Measurements from ENCODE around the gene ASB1.

ASB1 gene

DNA sequence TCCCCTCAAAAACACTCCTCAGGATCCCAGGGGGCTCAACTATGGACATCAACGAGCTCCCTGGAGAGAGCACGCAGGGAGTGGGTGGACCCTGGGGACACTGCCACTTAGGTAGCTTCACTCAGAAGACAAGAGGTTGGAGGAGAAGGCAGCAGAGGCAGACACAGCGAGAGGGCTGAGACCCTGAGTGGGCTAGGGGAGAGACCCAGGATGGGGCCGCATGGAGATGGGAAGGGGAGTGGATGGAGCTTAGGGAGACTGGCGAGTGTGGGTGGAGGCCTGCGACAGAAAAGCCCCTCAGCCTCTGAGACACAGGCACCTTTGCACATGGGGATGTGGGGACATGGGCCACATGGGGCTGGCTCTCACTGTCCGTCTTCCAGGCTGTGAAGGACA is 70.9 kb downstream of the ASB1 start:
- DNase-seq = no peak

DNA sequence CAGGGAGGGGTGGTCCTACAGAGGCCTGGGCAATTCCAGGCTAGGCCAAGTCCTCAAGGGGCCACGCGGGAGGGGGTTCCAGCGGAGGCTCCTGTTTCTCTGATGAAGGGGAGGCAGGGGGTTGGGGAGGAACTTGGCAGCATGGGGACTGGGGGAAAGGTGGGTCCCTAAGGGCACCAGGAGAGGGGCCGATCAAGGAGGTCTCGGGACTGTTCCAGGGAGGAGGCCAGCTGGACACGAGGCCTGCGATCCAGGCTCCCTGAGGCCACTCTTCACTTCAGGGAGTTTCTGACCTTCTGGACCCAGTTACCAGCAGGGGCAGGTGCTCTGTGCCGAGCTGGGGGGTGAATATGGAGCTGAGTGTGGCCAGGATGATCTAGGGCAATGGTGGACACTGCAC is 71.5 kb downstream of the ASB1 start:
- no peak for DNase-seq

DNA sequence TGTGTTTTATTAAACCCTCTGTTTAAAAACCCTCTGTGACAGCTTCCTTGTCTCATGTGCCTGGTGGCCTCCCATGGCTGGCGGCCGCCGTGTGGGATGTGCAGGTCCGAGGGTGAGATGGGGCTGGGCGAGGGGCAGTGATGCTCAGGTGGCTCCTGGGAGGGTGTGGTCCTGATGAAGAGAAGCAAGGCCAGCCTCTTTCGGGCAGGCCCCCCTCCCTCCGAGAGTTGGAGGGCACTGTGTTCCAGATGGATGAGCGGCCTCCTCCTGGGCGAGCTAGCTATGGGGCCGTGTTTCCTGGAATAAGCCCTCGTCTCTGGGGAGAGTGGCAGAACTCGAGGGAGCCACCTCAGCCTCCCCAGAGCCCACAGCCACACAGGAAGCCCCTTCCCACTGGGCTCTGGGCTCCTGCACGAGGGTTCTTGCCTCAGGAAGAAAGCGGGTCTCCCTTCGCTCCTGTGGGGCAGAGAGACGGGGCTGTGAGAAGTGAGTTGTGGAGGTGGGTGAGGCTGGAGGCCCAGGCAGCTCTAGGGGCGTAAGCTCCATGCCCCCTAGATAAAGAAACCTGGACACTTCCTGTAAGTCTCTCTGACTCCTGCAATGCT is 72.1 kb downstream of the ASB1 start:
- DNase-seq = no peak

DNA sequence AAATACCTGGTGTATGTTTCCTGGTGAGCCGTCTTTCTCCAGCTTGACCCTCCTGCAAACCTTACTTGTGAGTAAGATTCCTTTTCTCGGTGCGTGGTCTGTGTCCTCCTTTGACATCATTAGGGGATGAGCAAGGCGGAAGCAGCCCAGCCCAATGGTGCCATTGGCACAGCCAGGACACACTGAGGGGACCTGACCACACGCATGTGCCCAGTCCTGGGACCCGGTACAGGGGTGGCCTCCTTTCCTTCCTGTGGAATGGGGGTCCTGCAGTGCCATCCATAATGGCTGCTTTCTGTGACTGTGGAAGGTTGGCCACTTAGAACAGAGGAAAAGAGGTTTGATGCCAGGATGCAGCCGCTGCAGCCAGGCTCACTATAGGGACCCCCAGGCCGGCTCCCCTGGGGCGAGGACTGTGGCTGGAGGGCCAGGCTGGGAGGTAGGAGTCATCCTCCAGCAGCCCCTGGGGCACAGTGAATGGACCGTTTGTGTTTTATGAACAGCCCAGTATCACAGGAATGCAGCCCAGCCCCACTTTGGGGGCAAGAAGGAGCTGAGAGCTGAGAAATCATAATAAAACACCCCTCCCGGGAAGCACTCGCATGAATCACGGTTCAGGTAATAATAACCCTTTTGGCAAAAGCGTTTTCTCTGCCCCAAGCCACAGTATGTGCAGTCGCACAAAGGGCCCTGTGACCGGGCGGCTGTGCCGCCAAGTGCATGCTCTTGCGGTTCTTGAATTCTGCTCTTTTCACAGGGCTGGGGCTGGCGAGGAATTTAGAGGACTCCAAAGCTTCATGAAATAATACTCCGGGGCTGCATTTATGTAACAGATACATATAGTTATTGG is 73.2 kb downstream of the ASB1 start:
- no peak for DNase-seq

DNA sequence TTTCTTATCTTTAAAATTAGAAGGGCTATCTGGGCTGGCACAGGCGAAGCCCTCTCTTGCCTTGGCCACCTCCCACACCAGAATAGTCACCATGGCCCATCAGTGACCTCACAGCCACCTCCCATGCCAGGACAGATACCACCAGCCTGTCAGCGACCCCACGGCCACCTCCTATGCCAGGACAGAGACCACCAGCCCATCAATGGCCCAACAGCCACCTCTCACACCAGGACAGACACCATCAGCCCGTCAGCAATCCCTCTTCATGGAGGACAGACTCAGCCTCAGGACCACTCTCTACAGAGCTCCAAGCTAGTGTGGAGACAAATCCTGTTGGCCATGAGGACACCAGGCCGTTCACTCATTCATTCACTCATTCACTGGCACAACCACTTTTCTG is 74.6 kb downstream of the ASB1 start:
- no peak for DNase-seq

All from activated gamma-delta T cell (primary cell).